Natural killer cell (primary cell): ENCODE data around the gene MAPK12. TPM values are rescaled to one million over a fixed set of nuclear protein-coding genes. Genes with fewer than 3 reads are reported as not detected.

Source experiments
- ATAC-seq, 3 donors: fragments of 150-1000 bp in 2 of 3; fragments of 200-7000 bp in 1 of 3; cut with Tn5 transposase; 1 replicate in 1 of 3; 2 replicates in 2 of 3; pipeline ENCODE4 v1.10.0; 2021; ENCODE audit warnings: mild to moderate bottlenecking in 2 of 3, moderate library complexity in 2 of 3
- DNase-seq, 2 donors: peaks; one replicate each; pipeline versions ENCODE4 v3.0.0 to v3.0.0-alpha.2; 2013 to 2021; ENCODE audit warnings: mixed read lengths in 1 of 2
- H3K27ac ChIP-seq: one replicate; pipeline ENCODE4 v1.5.1; 2013; ENCODE audit warnings: mild to moderate bottlenecking, low read length
- H3K27me3 ChIP-seq: one replicate; pipeline ENCODE4 v1.6.1; 2013; ENCODE audit warnings: low read length; ENCODE audit not compliant: control insufficient read depth, insufficient read depth
- H3K36me3 ChIP-seq: one replicate; pipeline ENCODE4 v1.6.1; 2013; ENCODE audit warnings: low read length; ENCODE audit not compliant: control insufficient read depth, insufficient read depth
- H3K4me1 ChIP-seq: one replicate; pipeline ENCODE4 v1.6.1; 2013; ENCODE audit warnings: low read length; ENCODE audit not compliant: control insufficient read depth, insufficient read depth
- H3K4me3 ChIP-seq: one replicate; pipeline ENCODE4 v1.5.1; 2013; ENCODE audit warnings: low read length
- H3K9me3 ChIP-seq: one replicate; pipeline ENCODE4 v1.6.1; 2013; ENCODE audit warnings: low read length; ENCODE audit not compliant: control insufficient read depth, insufficient read depth
- H3K27ac Mint-ChIP-seq, 2 donors: one replicate each; pipeline ENCODE4 v1.8.0; 2022; ENCODE audit warnings: mild to moderate bottlenecking in 2 of 2, mixed read lengths in 2 of 2, moderate library complexity in 1 of 2
- H3K27me3 Mint-ChIP-seq, 2 donors: one replicate each; pipeline ENCODE4 v1.8.0; 2022; ENCODE audit warnings: low read depth in 2 of 2, mixed read lengths in 2 of 2
- H3K36me3 Mint-ChIP-seq: one replicate; pipeline ENCODE4 v1.8.0; 2022; ENCODE audit warnings: mixed read lengths
- H3K4me1 Mint-ChIP-seq, 2 donors: one replicate each; pipeline ENCODE4 v1.8.0; 2022; ENCODE audit warnings: mixed read lengths in 2 of 2
- H3K4me3 Mint-ChIP-seq: one replicate; pipeline ENCODE4 v1.8.0; 2022; ENCODE audit warnings: mild to moderate bottlenecking, moderate library complexity, mixed read lengths
- H3K9me3 Mint-ChIP-seq, 2 donors: one replicate each; pipeline ENCODE4 v1.8.0; 2022; ENCODE audit warnings: mixed read lengths in 2 of 2
- CTCF ChIP-seq: fragments of 200-600 bp; IDR thresholded peaks from one replicate; pipeline ENCODE4 v1.8.0; 2022; ENCODE audit warnings: antibody characterized with exemption
- WGBS: methylation state at CpG from one replicate; pipeline ENCODE4 v1.1.7; 2013; ENCODE audit warnings: missing lambda C conversion rate; ENCODE audit not compliant: insufficient coverage; 5-methylcytosine and 5-hydroxymethylcytosine counted together
- intact Hi-C: fragments of 100-400 bp; cut with micrococcal nuclease; formaldehyde crosslinking; loops from one replicate; pipeline ENCODE4 v1.14.2; 2022
- total RNA-seq, 4 donors: library from RNA; stranded (reverse); fragments of 120-200 nt in 1 of 4; gene quantifications; one replicate each; pipeline versions ENCODE4 v1.2.3 to v1.2.4, GENCODE V29; 2013 to 2022

MAPK12 gene
- total RNA-seq, 3 donors from 2014 or later (not counting 1 experiment from before 2014, with no cell fraction given), result 2.2 to 2.5 (median 2.4) TPM

GRCh38 chr22:50253046-50253915 is 8.2 kb downstream of the MAPK12 start:
- H3K4me3 Mint-ChIP-seq, result no peak overlapping the region

GRCh38 chr22:50252082-50253045 is 9.1 kb downstream of the MAPK12 start:
- peak overlapping the region; percentile 47 for H3K27ac ChIP-seq

More at GRCh38 chr22:50253046-50253915, 8.2 kb downstream of the MAPK12 start:
- no peak overlapping the region for H3K27ac ChIP-seq
- H3K36me3 Mint-ChIP-seq, result no peaks in the 10 kb centered on the region
- H3K9me3 Mint-ChIP-seq, result no peaks in the 10 kb centered on the region
- ATAC-seq (no peak), DNase-seq (no peak)
- intact Hi-C loops, result loop anchor here (2.0 to 5.0 kb wide), 4 partner anchors 74 to 439 kb away; partner anchors contain the start of genes DENND6B and PPP6R2
- no peaks in the 10 kb centered on the region for H3K9me3 ChIP-seq
- peaks cover 2% of the 10 kb centered on the region for H3K36me3 ChIP-seq
- H3K4me1 ChIP-seq, result peaks cover 34% of the 10 kb centered on the region
- H3K4me1 Mint-ChIP-seq, result peaks cover 0 to 17% of the 10 kb centered on the region in 2 donors
- no peak overlapping the region for H3K27ac Mint-ChIP-seq
- H3K27me3 ChIP-seq, result no peaks in the 10 kb centered on the region
- H3K27me3 Mint-ChIP-seq, result no peaks in the 10 kb centered on the region
- H3K4me3 ChIP-seq, result no peak overlapping the region
- 86% methylated on average over 22 of the region's 22 CpGs for WGBS
- TF ChIP-seq CTCF, result no peak

GRCh38 chr22:50251477-50252081 is 9.9 kb downstream of the MAPK12 start:
- peaks cover 46% of the 10 kb centered on the region for H3K4me1 ChIP-seq
- no peak overlapping the region for H3K4me3 ChIP-seq
- 6% methylated on average over 36 of the region's 36 CpGs for WGBS
- Mint-ChIP-seq H3K27ac (peak overlapping the region in 1 of 2 donors; percentile 59), H3K9me3 (no peaks in the 10 kb centered on the region), H3K36me3 (no peaks in the 10 kb centered on the region), H3K4me1 (peaks cover 0 to 17% of the 10 kb centered on the region in 2 donors), H3K4me3 (peak overlapping the region; percentile 74), H3K27me3 (no peaks in the 10 kb centered on the region)
- peaks cover 14% of the 10 kb centered on the region for H3K36me3 ChIP-seq
- peak overlapping the region; percentile 47 for H3K27ac ChIP-seq
- H3K9me3 ChIP-seq, result no peaks in the 10 kb centered on the region
- no peak for TF ChIP-seq CTCF
- ATAC-seq (peak in 2 of 3 donors; percentile 8 to 19), DNase-seq (peak; percentile 31 to 47)
- no peaks in the 10 kb centered on the region for H3K27me3 ChIP-seq
- intact Hi-C loops, result loop anchor here (2.0 to 5.0 kb wide), 4 partner anchors 76 to 441 kb away; partner anchors contain the start of genes DENND6B and PPP6R2

More at GRCh38 chr22:50252082-50253045, 9.1 kb downstream of the MAPK12 start:
- peak; percentile 65 to 83 for DNase-seq
- H3K27me3 ChIP-seq, result no peaks in the 10 kb centered on the region
- no peaks in the 10 kb centered on the region for H3K9me3 ChIP-seq
- Mint-ChIP-seq H3K4me1 (peaks cover 0 to 17% of the 10 kb centered on the region in 2 donors), H3K4me3 (peak overlapping the region; percentile 74), H3K36me3 (no peaks in the 10 kb centered on the region), H3K27me3 (no peaks in the 10 kb centered on the region), H3K9me3 (no peaks in the 10 kb centered on the region), H3K27ac (peak overlapping the region in 1 of 2 donors; percentile 59)
- H3K4me3 ChIP-seq, result no peak overlapping the region
- peaks cover 44% of the 10 kb centered on the region for H3K4me1 ChIP-seq
- H3K36me3 ChIP-seq, result peaks cover 10% of the 10 kb centered on the region
- WGBS, result 53% methylated on average over 25 of the region's 25 CpGs
- peak; percentile 72 for TF ChIP-seq CTCF
- intact Hi-C loops, result loop anchor here (2.0 to 5.0 kb wide), 4 partner anchors 75 to 440 kb away; partner anchors contain the start of genes DENND6B and PPP6R2
- ATAC-seq, result peak; percentile 74 to 75 (median 74)
